WTC11 (cell line): ENCODE measurements around the gene RCC2. TPM values are rescaled to one million over a fixed set of nuclear protein-coding genes. Genes with fewer than 3 reads are reported as not detected.
A peak's percentile ranks its signal among the peaks of the same experiment; 100 is the strongest.
"Not testable (repeated sequence)": the region's sequence is repeated elsewhere in the genome, so short reads cannot be mapped to it uniquely, and the experiment has no call there.

Experiments used
- ATAC-seq: fragments of 200-7000 bp; cut with Tn5 transposase; 2 replicates; pipeline ENCODE4 v1.10.0; 2021; ENCODE audit warnings: mild to moderate bottlenecking, moderate library complexity
- CTCF ChIA-PET: fragments of 300-600 bp; sonication (Branson Sonifier 250); formaldehyde crosslinking; loops from one replicate; lab custom pipeline; 2021; ENCODE audit warnings: antibody characterized with exemption; lab: Charles Lee
- POLR2A ChIA-PET: fragments of 350-600 bp; sonication (Branson Sonifier 250); formaldehyde crosslinking; loops from one replicate; lab custom pipeline; 2021; ENCODE audit warnings: antibody characterized with exemption; lab: Charles Lee
- DNase-seq: peaks from one replicate; pipeline ENCODE4 v3.0.0; 2021; ENCODE audit warnings: low spot score
- H3K27ac Mint-ChIP-seq: 2 replicates; pipeline ENCODE4 v1.8.0; 2021; ENCODE audit warnings: mixed read lengths
- H3K27me3 Mint-ChIP-seq: 2 replicates; pipeline ENCODE4 v1.8.0; 2021; ENCODE audit warnings: low read depth, mild to moderate bottlenecking, moderate library complexity, mixed read lengths
- H3K36me3 Mint-ChIP-seq: 2 replicates; pipeline ENCODE4 v1.8.0; 2021; ENCODE audit warnings: mixed read lengths
- H3K4me1 Mint-ChIP-seq: 2 replicates; pipeline ENCODE4 v1.8.0; 2022; ENCODE audit warnings: mixed read lengths
- H3K4me3 Mint-ChIP-seq: 2 replicates; pipeline ENCODE4 v1.8.0; 2021; ENCODE audit warnings: mild to moderate bottlenecking, moderate library complexity, mixed read lengths
- H3K9me3 Mint-ChIP-seq: 2 replicates; pipeline ENCODE4 v1.8.0; 2021; ENCODE audit warnings: mixed read lengths
- ATF1 ChIP-seq: sonication (generic); formaldehyde crosslinking; IDR thresholded peaks from 2 replicates; pipeline ENCODE4 v1.8.1; 2023; ENCODE audit warnings: mild to moderate bottlenecking, moderate library complexity, missing genetic modification reagents
- ELF4 ChIP-seq: sonication (generic); formaldehyde crosslinking; IDR thresholded peaks from 2 replicates; pipeline ENCODE4 v1.8.1; 2022; ENCODE audit warnings: low read depth, mild to moderate bottlenecking, moderate library complexity, missing genetic modification reagents
- GTF2I ChIP-seq: fragments of 250-450 bp; sonication (Bioruptor Pico); conservative IDR thresholded peaks from 2 replicates; pipeline ENCODE4 v1.4.0; 2021; ENCODE audit warnings: mild to moderate bottlenecking
- JUN ChIP-seq: sonication (generic); formaldehyde crosslinking; IDR thresholded peaks from 2 replicates; pipeline ENCODE4 v1.8.0; 2023; ENCODE audit warnings: mild to moderate bottlenecking, missing genetic modification reagents
- KAT7 ChIP-seq: sonication (generic); formaldehyde crosslinking; IDR thresholded peaks from 2 replicates; pipeline ENCODE4 v1.8.1; 2023; ENCODE audit warnings: missing genetic modification reagents, mild to moderate bottlenecking, borderline replicate concordance
- NR2C2 ChIP-seq: sonication (generic); formaldehyde crosslinking; IDR thresholded peaks from 2 replicates; pipeline ENCODE4 v1.8.0; 2022; ENCODE audit warnings: mild to moderate bottlenecking, missing genetic modification reagents
- TEAD1 ChIP-seq: sonication (generic); formaldehyde crosslinking; IDR thresholded peaks from 2 replicates; pipeline ENCODE4 v1.8.0; 2022; ENCODE audit warnings: mild to moderate bottlenecking, missing genetic modification reagents
- ZNF416 ChIP-seq: fragments of 250-450 bp; sonication (Bioruptor Pico); IDR thresholded peaks from 2 replicates; pipeline ENCODE4 v1.9.0; 2021; ENCODE audit warnings: mild to moderate bottlenecking, inconsistent platforms
- ZNF423 ChIP-seq: fragments of 250-450 bp; sonication (Bioruptor Pico); IDR thresholded peaks from 2 replicates; pipeline ENCODE4 v2.1.2; 2022; ENCODE audit warnings: mild to moderate bottlenecking, moderate library complexity
- total RNA-seq: library from RNA; stranded (reverse); gene quantifications from 3 replicates; pipeline ENCODE4 v1.2.3, GENCODE V29; 2021
- TF ChIP-seq, protein P1 (sequence below): sonication (generic); formaldehyde crosslinking; IDR thresholded peaks from 2 replicates; pipeline ENCODE4 v1.8.1; 2022; ENCODE audit warnings: missing genetic modification reagents, borderline replicate concordance
- TF ChIP-seq, protein P2 (sequence below): fragments of 250-450 bp; sonication (Bioruptor Pico); IDR thresholded peaks from 2 replicates; pipeline ENCODE4 v2.1.2; 2022; ENCODE audit warnings: mild to moderate bottlenecking, moderate library complexity
- TF ChIP-seq, protein P3 (sequence below): fragments of 250-450 bp; sonication (Bioruptor Pico); IDR thresholded peaks from 2 replicates; pipeline ENCODE4 v1.9.0; 2021; ENCODE audit warnings: mild to moderate bottlenecking
- TF ChIP-seq, protein P4 (sequence below): fragments of 250-450 bp; sonication (Bioruptor Pico); IDR thresholded peaks from 2 replicates; pipeline ENCODE4 v1.9.0; 2021; ENCODE audit warnings: moderate library complexity, mild to moderate bottlenecking, inconsistent platforms, borderline replicate concordance
- TF ChIP-seq, protein P5 (sequence below): sonication (generic); formaldehyde crosslinking; IDR thresholded peaks from 2 replicates; pipeline ENCODE4 v1.8.1; 2023; ENCODE audit warnings: mild to moderate bottlenecking, missing genetic modification reagents
- TF ChIP-seq, protein P6 (sequence below): sonication (generic); formaldehyde crosslinking; IDR thresholded peaks from 2 replicates; pipeline ENCODE4 v1.8.0; 2023; ENCODE audit warnings: mild to moderate bottlenecking, missing genetic modification reagents

The RCC2 gene
- total RNA-seq, 1 experiment from 2014 or later = 377 TPM

DNA sequence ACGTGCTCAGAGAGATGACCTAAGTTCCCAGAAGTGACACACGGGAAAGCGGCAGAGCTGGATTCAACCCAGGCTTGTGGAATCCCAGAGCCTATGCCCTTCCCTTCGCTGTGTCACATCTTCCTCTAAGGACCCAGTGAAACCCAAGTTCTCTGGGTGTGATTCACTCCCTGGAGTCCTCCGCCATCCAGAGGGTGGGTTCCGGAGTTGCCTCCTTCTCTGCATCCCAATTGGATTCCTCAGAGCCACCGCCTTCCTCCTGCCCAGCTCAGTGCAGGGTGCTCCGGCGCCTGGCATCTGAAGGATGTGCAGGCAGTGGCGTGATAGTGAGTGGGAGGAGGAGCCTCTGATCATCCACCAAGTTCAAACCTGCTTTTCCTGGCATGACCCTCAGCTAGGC lies 20.7 kb upstream of the RCC2 start (continued):
- TF ChIP-seq, protein P1, sequence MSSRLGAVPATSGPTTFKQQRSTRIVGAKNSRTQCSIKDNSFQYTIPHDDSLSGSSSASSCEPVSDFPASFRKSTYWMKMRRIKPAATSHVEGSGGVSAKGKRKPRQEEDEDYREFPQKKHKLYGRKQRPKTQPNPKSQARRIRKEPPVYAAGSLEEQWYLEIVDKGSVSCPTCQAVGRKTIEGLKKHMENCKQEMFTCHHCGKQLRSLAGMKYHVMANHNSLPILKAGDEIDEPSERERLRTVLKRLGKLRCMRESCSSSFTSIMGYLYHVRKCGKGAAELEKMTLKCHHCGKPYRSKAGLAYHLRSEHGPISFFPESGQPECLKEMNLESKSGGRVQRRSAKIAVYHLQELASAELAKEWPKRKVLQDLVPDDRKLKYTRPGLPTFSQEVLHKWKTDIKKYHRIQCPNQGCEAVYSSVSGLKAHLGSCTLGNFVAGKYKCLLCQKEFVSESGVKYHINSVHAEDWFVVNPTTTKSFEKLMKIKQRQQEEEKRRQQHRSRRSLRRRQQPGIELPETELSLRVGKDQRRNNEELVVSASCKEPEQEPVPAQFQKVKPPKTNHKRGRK (CRISPR knock-in tag) = no peak
- TF ChIP-seq, protein P2, sequence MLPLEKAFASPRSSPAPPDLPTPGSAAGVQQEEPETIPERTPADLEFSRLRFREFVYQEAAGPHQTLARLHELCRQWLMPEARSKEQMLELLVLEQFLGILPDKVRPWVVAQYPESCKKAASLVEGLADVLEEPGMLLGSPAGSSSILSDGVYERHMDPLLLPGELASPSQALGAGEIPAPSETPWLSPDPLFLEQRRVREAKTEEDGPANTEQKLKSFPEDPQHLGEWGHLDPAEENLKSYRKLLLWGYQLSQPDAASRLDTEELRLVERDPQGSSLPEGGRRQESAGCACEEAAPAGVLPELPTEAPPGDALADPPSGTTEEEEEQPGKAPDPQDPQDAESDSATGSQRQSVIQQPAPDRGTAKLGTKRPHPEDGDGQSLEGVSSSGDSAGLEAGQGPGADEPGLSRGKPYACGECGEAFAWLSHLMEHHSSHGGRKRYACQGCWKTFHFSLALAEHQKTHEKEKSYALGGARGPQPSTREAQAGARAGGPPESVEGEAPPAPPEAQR = no peak
- no peak for TF ChIP-seq GTF2I (CRISPR knock-in tag)
- TF ChIP-seq ZNF416 = no peak
- TF ChIP-seq, all 79 proteins: peak for 0

DNA sequence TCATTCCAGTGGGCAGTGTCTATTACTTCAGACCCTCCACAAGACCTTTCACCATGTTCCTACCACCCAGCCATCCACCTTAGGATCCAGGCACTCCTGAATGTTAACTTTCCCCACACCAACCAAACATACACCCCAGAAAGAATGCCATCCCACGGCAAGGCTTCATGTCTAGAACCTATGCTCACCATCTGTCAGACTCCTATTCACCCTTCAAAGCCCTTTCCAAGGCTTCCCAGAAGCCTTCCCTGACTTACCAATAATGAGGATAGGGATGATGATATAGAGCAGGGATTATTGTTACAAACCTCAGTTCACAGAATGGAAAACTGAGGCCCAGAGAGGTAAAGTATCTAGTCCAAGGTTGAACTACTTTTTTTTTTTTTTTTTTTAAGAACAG lies 19.3 kb upstream of the RCC2 start:
- H3K4me1 Mint-ChIP-seq = peaks cover 9% of the 10 kb centered on the region
- TF ChIP-seq KAT7 (no peak), ELF4 (no peak), JUN (CRISPR knock-in tag) (no peak), ATF1 (no peak), ZNF423 (no peak)
- TF ChIP-seq, protein P3, sequence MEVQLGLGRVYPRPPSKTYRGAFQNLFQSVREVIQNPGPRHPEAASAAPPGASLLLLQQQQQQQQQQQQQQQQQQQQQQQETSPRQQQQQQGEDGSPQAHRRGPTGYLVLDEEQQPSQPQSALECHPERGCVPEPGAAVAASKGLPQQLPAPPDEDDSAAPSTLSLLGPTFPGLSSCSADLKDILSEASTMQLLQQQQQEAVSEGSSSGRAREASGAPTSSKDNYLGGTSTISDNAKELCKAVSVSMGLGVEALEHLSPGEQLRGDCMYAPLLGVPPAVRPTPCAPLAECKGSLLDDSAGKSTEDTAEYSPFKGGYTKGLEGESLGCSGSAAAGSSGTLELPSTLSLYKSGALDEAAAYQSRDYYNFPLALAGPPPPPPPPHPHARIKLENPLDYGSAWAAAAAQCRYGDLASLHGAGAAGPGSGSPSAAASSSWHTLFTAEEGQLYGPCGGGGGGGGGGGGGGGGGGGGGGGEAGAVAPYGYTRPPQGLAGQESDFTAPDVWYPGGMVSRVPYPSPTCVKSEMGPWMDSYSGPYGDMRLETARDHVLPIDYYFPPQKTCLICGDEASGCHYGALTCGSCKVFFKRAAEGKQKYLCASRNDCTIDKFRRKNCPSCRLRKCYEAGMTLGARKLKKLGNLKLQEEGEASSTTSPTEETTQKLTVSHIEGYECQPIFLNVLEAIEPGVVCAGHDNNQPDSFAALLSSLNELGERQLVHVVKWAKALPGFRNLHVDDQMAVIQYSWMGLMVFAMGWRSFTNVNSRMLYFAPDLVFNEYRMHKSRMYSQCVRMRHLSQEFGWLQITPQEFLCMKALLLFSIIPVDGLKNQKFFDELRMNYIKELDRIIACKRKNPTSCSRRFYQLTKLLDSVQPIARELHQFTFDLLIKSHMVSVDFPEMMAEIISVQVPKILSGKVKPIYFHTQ (CRISPR knock-in tag) = no peak
- TF ChIP-seq, protein P4, sequence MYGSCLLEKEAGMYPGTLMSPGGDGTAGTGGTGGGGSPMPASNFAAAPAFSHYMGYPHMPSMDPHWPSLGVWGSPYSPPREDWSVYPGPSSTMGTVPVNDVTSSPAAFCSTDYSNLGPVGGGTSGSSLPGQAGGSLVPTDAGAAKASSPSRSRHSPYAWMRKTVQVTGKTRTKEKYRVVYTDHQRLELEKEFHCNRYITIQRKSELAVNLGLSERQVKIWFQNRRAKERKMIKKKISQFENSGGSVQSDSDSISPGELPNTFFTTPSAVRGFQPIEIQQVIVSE = no peak
- TF ChIP-seq, all 79 proteins: peak for 0
- ATAC-seq (no peak), DNase-seq (no peak)
- CTCF ChIA-PET = interaction anchor here (0.7 kb wide), 1 partner anchor 238 kb away, joined by 3 read pairs; no protein-coding TSS in a partner anchor
- H3K4me3 Mint-ChIP-seq = no peak overlapping the region
- no peaks in the 10 kb centered on the region for H3K27me3 Mint-ChIP-seq
- H3K27ac Mint-ChIP-seq = no peak overlapping the region
- no peaks in the 10 kb centered on the region for H3K36me3 Mint-ChIP-seq
- POLR2A ChIA-PET = no interaction called here
- H3K9me3 Mint-ChIP-seq = no peaks in the 10 kb centered on the region

DNA sequence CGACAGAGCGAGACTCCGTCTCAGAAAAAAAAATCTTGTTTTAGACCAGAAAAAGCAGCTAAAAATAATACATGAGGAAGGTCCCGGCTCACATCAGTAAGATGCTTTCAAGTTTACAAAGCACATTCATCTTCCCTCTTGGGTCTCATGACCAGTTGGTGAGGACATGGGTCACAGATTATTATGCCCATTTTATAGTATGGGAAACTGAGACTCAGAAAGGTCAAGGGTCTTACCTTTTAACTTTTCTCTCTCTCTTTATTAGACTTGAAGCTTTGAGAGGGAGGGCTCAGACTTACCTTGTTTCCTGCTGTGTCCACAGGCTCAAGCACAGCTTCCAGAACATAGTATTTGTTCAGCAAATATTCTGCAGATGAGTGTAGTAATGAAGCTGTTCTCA lies 13.2 kb upstream of the RCC2 start:
- no peak for DNase-seq
- TF ChIP-seq NR2C2 (CRISPR knock-in tag) (no peak), ELF4 (no peak), TEAD1 (CRISPR knock-in tag) (no peak)
- TF ChIP-seq, protein P5, sequence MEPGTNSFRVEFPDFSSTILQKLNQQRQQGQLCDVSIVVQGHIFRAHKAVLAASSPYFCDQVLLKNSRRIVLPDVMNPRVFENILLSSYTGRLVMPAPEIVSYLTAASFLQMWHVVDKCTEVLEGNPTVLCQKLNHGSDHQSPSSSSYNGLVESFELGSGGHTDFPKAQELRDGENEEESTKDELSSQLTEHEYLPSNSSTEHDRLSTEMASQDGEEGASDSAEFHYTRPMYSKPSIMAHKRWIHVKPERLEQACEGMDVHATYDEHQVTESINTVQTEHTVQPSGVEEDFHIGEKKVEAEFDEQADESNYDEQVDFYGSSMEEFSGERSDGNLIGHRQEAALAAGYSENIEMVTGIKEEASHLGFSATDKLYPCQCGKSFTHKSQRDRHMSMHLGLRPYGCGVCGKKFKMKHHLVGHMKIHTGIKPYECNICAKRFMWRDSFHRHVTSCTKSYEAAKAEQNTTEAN (CRISPR knock-in tag) = no peak
- TF ChIP-seq, protein P6, sequence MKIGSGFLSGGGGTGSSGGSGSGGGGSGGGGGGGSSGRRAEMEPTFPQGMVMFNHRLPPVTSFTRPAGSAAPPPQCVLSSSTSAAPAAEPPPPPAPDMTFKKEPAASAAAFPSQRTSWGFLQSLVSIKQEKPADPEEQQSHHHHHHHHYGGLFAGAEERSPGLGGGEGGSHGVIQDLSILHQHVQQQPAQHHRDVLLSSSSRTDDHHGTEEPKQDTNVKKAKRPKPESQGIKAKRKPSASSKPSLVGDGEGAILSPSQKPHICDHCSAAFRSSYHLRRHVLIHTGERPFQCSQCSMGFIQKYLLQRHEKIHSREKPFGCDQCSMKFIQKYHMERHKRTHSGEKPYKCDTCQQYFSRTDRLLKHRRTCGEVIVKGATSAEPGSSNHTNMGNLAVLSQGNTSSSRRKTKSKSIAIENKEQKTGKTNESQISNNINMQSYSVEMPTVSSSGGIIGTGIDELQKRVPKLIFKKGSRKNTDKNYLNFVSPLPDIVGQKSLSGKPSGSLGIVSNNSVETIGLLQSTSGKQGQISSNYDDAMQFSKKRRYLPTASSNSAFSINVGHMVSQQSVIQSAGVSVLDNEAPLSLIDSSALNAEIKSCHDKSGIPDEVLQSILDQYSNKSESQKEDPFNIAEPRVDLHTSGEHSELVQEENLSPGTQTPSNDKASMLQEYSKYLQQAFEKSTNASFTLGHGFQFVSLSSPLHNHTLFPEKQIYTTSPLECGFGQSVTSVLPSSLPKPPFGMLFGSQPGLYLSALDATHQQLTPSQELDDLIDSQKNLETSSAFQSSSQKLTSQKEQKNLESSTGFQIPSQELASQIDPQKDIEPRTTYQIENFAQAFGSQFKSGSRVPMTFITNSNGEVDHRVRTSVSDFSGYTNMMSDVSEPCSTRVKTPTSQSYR (CRISPR knock-in tag) = no peak
- TF ChIP-seq, all 79 proteins: peak for 0
- ATAC-seq = no peak
- Mint-ChIP-seq H3K4me3 (no peak overlapping the region), H3K36me3 (no peaks in the 10 kb centered on the region), H3K4me1 (peaks cover 4% of the 10 kb centered on the region; the same call in 1 of the 2 replicates), H3K9me3 (no peaks in the 10 kb centered on the region), H3K27ac (no peak overlapping the region), H3K27me3 (no peaks in the 10 kb centered on the region; the same call in 1 of the 2 replicates)
- POLR2A ChIA-PET = interaction anchor here (1.0 to 1.3 kb wide), 2 partner anchors 8 to 20 kb away, joined by 3 to 5 read pairs; no protein-coding TSS in a partner anchor
- CTCF ChIA-PET = interaction anchor here (0.9 to 3.0 kb wide), 20 partner anchors 10 to 244 kb away, joined by 3 to 26 read pairs (median 4); partner anchors contain the start of gene RCC2

DNA sequence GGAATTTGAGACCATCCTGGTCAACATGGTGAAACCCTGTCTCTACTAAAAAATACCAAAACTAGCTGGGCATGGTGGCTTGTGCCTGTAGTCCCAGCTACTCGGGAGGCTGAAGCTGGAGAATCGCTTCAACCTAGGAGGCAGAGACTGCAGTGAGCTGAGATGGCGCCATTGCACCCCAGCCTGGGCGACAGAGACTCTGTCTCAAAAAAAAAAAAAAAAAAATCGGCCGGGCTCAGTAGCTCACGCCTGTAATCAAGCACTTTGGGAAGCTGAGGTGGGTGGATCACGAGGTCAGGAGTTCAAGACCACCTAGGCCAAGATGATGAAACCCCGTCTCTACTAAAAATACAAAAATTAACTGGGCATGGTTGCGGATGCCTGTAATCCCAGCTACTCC lies 12.7 kb upstream of the RCC2 start:
- not testable (repeated sequence) for H3K4me1 Mint-ChIP-seq, H3K27ac Mint-ChIP-seq, H3K27me3 Mint-ChIP-seq, H3K9me3 Mint-ChIP-seq, H3K36me3 Mint-ChIP-seq, H3K4me3 Mint-ChIP-seq
- CTCF ChIA-PET = interaction anchor here (0.6 to 3.0 kb wide), 25 partner anchors 10 to 406 kb away, joined by 3 to 26 read pairs (median 4); partner anchors contain the start of genes PADI3 and RCC2
- peak; percentile 42 for DNase-seq
- peak; percentile 61 for ATAC-seq
- POLR2A ChIA-PET = interaction anchor here (0.6 to 1.3 kb wide), 4 partner anchors 8 to 1035 kb away, joined by 3 to 5 read pairs (median 4); no protein-coding TSS in a partner anchor
